Heart left ventricle (tissue), 13 donors: Measurements from ENCODE around the gene CYB5A.

ENCODE experiments used
- POLR2A ChIP-seq, 2 donors: fragments of 450-650 bp; IDR thresholded peaks; one replicate each; pipeline ENCODE4 v1.6.1; 2017; ENCODE audit warnings: antibody characterized with exemption in 2 of 2, mild to moderate bottlenecking in 2 of 2, moderate library complexity in 2 of 2
- TF ChIP-seq, protein P1 (sequence below), 12 donors: fragments of 200-600 bp; sonication (generic) in 4 of 12; IDR thresholded peaks; one replicate each; pipeline versions ENCODE4 v1.5.0 to v1.8.0; 2018 to 2022; ENCODE audit warnings: antibody characterized with exemption in 12 of 12, mild to moderate bottlenecking in 5 of 12
- donor health status: ischemic (EF 13 %, LVEDD 7.1; RV severe dilation, severe dysfunction).
- donor health status: DM: no; HTN: yes; CAD: no.
- donor health status: DM: no; HTN: no; CAD: no.
- donor health status: ischemic (EF 25% LVEDD 6.9; RV normal size, moderate dysfunction).
- donor health status: ischemic (EF 25% LVEDD 5.7; RV mildly dilated, moderate dysfunction).
- donor health status: ischemic (EF 35%, LVEDD 5.7; RV mildly dilated, moderate dysfunction).
- donor health status: nonischemic (EF 11% LVEDD 7.7; RV severe dilation, severe dysfunction).
- donor health status: DM: yes; HTN: yes; CAD: no.
- donor health status: PGD.
- donor health status: ischemic (EF 29% LVEDD 5.4; RV normal size, mild dysfunction).
- donor health status: nonischemic (EF 23%, LVEDD 6.1; RV moderate dilation, normal function).

DNA sequence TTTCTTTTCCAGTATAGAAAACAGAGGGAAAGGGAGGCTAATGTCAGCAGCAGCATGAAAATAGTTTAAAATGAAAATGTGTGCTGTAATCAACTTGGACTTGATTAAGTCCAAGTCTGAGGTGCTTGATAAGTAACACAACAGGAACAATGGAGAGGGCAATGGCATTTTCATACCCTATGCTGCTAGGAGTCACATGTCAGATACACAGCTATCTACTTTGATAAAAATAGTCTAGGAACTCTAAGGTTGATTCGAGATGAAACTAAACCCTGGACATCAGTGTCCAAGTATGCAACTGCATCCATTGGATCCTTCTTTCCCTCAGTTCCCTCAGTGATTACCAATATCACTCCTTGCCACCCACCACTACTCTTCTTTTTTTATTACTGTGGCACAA, 19.2 kb upstream of the CYB5A start:
- TF ChIP-seq, protein P1, sequence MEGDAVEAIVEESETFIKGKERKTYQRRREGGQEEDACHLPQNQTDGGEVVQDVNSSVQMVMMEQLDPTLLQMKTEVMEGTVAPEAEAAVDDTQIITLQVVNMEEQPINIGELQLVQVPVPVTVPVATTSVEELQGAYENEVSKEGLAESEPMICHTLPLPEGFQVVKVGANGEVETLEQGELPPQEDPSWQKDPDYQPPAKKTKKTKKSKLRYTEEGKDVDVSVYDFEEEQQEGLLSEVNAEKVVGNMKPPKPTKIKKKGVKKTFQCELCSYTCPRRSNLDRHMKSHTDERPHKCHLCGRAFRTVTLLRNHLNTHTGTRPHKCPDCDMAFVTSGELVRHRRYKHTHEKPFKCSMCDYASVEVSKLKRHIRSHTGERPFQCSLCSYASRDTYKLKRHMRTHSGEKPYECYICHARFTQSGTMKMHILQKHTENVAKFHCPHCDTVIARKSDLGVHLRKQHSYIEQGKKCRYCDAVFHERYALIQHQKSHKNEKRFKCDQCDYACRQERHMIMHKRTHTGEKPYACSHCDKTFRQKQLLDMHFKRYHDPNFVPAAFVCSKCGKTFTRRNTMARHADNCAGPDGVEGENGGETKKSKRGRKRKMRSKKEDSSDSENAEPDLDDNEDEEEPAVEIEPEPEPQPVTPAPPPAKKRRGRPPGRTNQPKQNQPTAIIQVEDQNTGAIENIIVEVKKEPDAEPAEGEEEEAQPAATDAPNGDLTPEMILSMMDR (IDR thresholded peaks at IDR 0.05): no peak
- TF ChIP-seq POLR2A (IDR thresholded peaks at IDR 0.05): no peak
